Measurements from ENCODE around the gene GATAD2A. TPM values are rescaled to one million over a fixed set of nuclear protein-coding genes. Genes with fewer than 3 reads are reported as not detected.

Gene GATAD2A
- total and polyA plus RNA-seq, 9 of the 15 experiments (the other 6 are each of a cell fraction or from before 2014, with no cell fraction given) = 2.4 to 226 (median 44.2) TPM

DNA sequence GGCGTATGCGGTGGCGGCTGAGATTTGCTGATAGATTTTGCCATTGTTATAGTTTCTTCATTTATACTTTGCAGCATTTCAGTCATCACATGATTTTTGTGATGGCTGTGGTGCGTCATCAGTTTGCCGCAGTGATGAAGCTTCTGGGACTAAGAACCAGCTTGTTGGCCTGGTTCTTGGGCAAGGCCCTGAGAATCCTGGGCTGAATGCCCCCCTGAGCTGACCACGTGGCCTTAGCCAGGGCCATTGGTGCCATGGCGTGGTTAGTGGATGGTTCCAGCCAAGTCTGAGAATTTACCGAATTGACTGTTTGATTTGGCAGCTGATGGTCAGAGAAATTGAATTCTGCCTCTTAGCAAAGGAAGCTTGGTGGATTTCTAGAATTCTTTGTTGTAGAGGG, 17.8 kb downstream of the GATAD2A start (continued):
- TF ChIP-seq, protein P1, sequence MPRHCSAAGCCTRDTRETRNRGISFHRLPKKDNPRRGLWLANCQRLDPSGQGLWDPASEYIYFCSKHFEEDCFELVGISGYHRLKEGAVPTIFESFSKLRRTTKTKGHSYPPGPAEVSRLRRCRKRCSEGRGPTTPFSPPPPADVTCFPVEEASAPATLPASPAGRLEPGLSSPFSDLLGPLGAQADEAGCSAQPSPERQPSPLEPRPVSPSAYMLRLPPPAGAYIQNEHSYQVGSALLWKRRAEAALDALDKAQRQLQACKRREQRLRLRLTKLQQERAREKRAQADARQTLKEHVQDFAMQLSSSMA (CRISPR knock-in tag; IDR thresholded peaks at IDR 0.05) = no peak
- no peak for TF ChIP-seq MYNN (IDR thresholded peaks at IDR 0.05)
- no peak for TF ChIP-seq MYNN (CRISPR knock-in tag; IDR thresholded peaks at IDR 0.05)
- TF ChIP-seq, protein P2, sequence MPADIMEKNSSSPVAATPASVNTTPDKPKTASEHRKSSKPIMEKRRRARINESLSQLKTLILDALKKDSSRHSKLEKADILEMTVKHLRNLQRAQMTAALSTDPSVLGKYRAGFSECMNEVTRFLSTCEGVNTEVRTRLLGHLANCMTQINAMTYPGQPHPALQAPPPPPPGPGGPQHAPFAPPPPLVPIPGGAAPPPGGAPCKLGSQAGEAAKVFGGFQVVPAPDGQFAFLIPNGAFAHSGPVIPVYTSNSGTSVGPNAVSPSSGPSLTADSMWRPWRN (IDR thresholded peaks at IDR 0.05; ENCODE audit: low read depth) = no peak
- no peak for TF ChIP-seq RUNX1 (IDR thresholded peaks at IDR 0.05; ENCODE audit: low read depth)
- TF ChIP-seq ZNF239 (CRISPR knock-in tag; IDR thresholded peaks at IDR 0.05) = no peak
- TF ChIP-seq ZNF347 (CRISPR knock-in tag; IDR thresholded peaks at IDR 0.05; ENCODE audit: low read depth) = no peak
- no peak for TF ChIP-seq CBFA2T3 (IDR thresholded peaks at IDR 0.05)

GRCh38 chr19:19425170-19425875, 19.8 kb downstream of the GATAD2A start:
- CTCF ChIA-PET (ENCODE audit: low intra/inter-chr PET ratio) = no interaction called here
- Histone ChIP-seq H3K27me3 (ENCODE audit: control insufficient read depth in 2 of 2, insufficient read depth in 2 of 2, low read length in 2 of 2) (no peaks in the 10 kb centered on the region), H3K4me2 (ENCODE audit: insufficient read depth, low read length) (no peak overlapping the region), H3K4me1 (replicated peaks in 1 of 2; ENCODE audit: control insufficient read depth in 2 of 2, insufficient read depth in 2 of 2, low read length in 2 of 2) (peaks cover 0 to 16% of the 10 kb centered on the region in 2 experiments; a peak in 3 of 5 replicates), H3K4me3 (no peak overlapping the region), H2AFZ (ENCODE audit: low read depth, low read length) (no peak overlapping the region), H3K9me3 (replicated peaks; ENCODE audit: control insufficient read depth, insufficient read depth, low read depth, low read length) (no peaks in the 10 kb centered on the region), H3K36me3 (ENCODE audit: control insufficient read depth, insufficient read depth, low read length) (peaks cover 64% of the 10 kb centered on the region; the same call in 2 of the 3 replicates), H3K79me2 (ENCODE audit: control insufficient read depth, insufficient read depth, low read length) (peaks cover 99% of the 10 kb centered on the region), H3K9me1 (ENCODE audit: control insufficient read depth, insufficient read depth, low read length) (peaks cover 9% of the 10 kb centered on the region), H4K20me1 (replicated peaks; ENCODE audit: control insufficient read depth, insufficient read depth, low read length) (peaks cover 47% of the 10 kb centered on the region), H3K9ac (ENCODE audit: insufficient read depth in 1 of 2, low read depth in 2 of 2, low read length in 2 of 2) (peak overlapping the region in 1 of 2 experiments; percentile 18; a peak in 1 of 4 replicates), H3K27ac (ENCODE audit: extremely low read depth, low read depth, low read length) (no peak overlapping the region)
- no TSS peak for BruUV-seq (replicated peaks)
- in situ Hi-C loops (cut with MboI) = no loop called here
- POLR2A ChIA-PET = interaction anchor here (0.6 to 1.4 kb wide), 11 partner anchors 8 to 197 kb away, joined by 3 to 6 read pairs (median 3); partner anchors contain the start of gene GATAD2A
- ATAC-seq (no peak), DNase-seq (ENCODE audit: extremely low read depth in 1 of 4, low spot score in 3 of 4) (no peak), FAIRE-seq (no peak)
- intact Hi-C loops (cut with micrococcal nuclease) = no loop called here
- 60% methylated on average over 5 of the region's 5 CpGs for WGBS (ENCODE audit: insufficient coverage, low coverage, missing lambda C conversion rate)
- no peak for TF ChIP-seq STAT5A (IDR thresholded peaks at IDR 0.05; ENCODE audit: borderline replicate concordance, low read length)
